A549 (cell line): ENCODE data around the gene XPO6. TPM values are rescaled to one million over a fixed set of nuclear protein-coding genes. Genes with fewer than 3 reads are reported as not detected.
A peak's percentile ranks its signal among the peaks of the same experiment; 100 is the strongest.

Experiments
- ATAC-seq, 2 experiments: fragments of 200-7000 bp in 1 of 2; fragments of >200 bp in 1 of 2; cut with Nextera tagmentation in 1 of 2; cut with Tn5 transposase in 1 of 2; 3 replicates each; pipeline versions ENCODE4 v1.8.0 to v1.9.1; 2018 to 2020; ENCODE audit warnings: mild to moderate bottlenecking in 1 of 2, moderate library complexity in 1 of 2
- CTCF ChIA-PET: fragments of 300-600 bp; sonication (Branson Sonifier 250); formaldehyde crosslinking; extraction: SDS; loops from one replicate; lab custom pipeline; 2021; ENCODE audit warnings: antibody characterized with exemption, inconsistent platforms; lab: Yijun Ruan, JAX
- POLR2A ChIA-PET: fragments of 350-600 bp; formaldehyde crosslinking; extraction: SDS; loops from one replicate; lab custom pipeline; 2021; ENCODE audit warnings: antibody characterized with exemption, inconsistent platforms; lab: Yijun Ruan, JAX
- DNase-seq, 2 experiments: peaks; one replicate each; pipeline versions ENCODE4 v3.0.0 to v3.0.0-alpha.2; 2011 to 2016; ENCODE audit warnings: low read depth in 1 of 2, low spot score in 1 of 2
- FAIRE-seq: peaks from 2 replicates; lab custom pipeline; 2011; peaks lifted over from hg19 to GRCh38; lab: Jason Lieb, UNC
- H3K27ac ChIP-seq, 2 experiments: fragments of >200 bp; sonication (Bioruptor Twin); formaldehyde crosslinking; 3 replicates each; pipeline ENCODE4 v1.5.1; 2016 to 2017
- H3K4me1 ChIP-seq: fragments of >200 bp; sonication (Bioruptor Twin); formaldehyde crosslinking; 3 replicates; pipeline ENCODE4 v1.6.1; 2016
- H3K4me2 ChIP-seq: fragments of >200 bp; sonication (Bioruptor Twin); formaldehyde crosslinking; 3 replicates; pipeline ENCODE4 v1.6.1; 2016
- H3K4me3 ChIP-seq: fragments of >200 bp; sonication (Bioruptor Twin); formaldehyde crosslinking; 3 replicates; pipeline ENCODE4 v1.5.1; 2016
- H3K9me3 ChIP-seq: fragments of >200 bp; sonication (Bioruptor Twin); formaldehyde crosslinking; 3 replicates; pipeline ENCODE4 v1.6.1; 2016
- EHF ChIP-seq: fragments of 250-450 bp; sonication (Bioruptor Pico); IDR thresholded peaks from 2 replicates; pipeline ENCODE4 v1.5.0; 2020; ENCODE audit warnings: mild to moderate bottlenecking
- EHMT2 ChIP-seq: fragments of 200-600 bp; sonication (generic); IDR thresholded peaks from 2 replicates; pipeline ENCODE4 v1.6.1; 2016; ENCODE audit warnings: antibody characterized with exemption, low read depth, mild to moderate bottlenecking, moderate library complexity
- ESRRA ChIP-seq: fragments of 150-350 bp; IDR thresholded peaks from 2 replicates; pipeline ENCODE4 v1.6.1; 2014; ENCODE audit warnings: mild to moderate bottlenecking, low read length, borderline replicate concordance
- HDAC2 ChIP-seq: fragments of 200-600 bp; sonication (generic); IDR thresholded peaks from 2 replicates; pipeline ENCODE4 v1.6.1; 2016
- HEYL ChIP-seq: fragments of 250-450 bp; sonication (Bioruptor Pico); IDR thresholded peaks from 2 replicates; pipeline ENCODE4 v1.8.0; 2021; ENCODE audit warnings: mild to moderate bottlenecking, moderate library complexity
- HOXB13 ChIP-seq: fragments of 250-450 bp; sonication (Bioruptor Pico); IDR thresholded peaks from 2 replicates; pipeline ENCODE4 v1.5.0; 2020; ENCODE audit warnings: low read depth, mild to moderate bottlenecking, moderate library complexity
- HOXB5 ChIP-seq: fragments of 250-450 bp; sonication (Bioruptor Pico); IDR thresholded peaks from 2 replicates; pipeline ENCODE4 v1.5.0; 2020; ENCODE audit warnings: mild to moderate bottlenecking, moderate library complexity
- KDM1A ChIP-seq: fragments of 200-600 bp; sonication (generic); IDR thresholded peaks from 2 replicates; pipeline ENCODE4 v1.6.1; 2016; ENCODE audit warnings: low read depth, mild to moderate bottlenecking
- MAZ ChIP-seq: fragments of 150-350 bp; IDR thresholded peaks from 2 replicates; pipeline ENCODE4 v1.6.1; 2014; ENCODE audit warnings: antibody characterized with exemption, low read depth, low read length, borderline replicate concordance
- MYC ChIP-seq: IDR thresholded peaks from 2 replicates; pipeline ENCODE4 v1.6.1; 2012; ENCODE audit warnings: mild to moderate bottlenecking, inconsistent platforms, low read length, improper control_type of control experiment, borderline replicate concordance
- NR3C1 ChIP-seq: fragments of >200 bp; sonication (Bioruptor Twin); formaldehyde crosslinking; IDR thresholded peaks from 3 replicates; pipeline ENCODE4 v1.6.1; 2017
- RARB ChIP-seq: fragments of 250-450 bp; sonication (Bioruptor Pico); IDR thresholded peaks from 2 replicates; pipeline ENCODE4 v1.8.0; 2021; ENCODE audit warnings: mild to moderate bottlenecking, moderate library complexity
- RCOR1 ChIP-seq: fragments of 150-350 bp; IDR thresholded peaks from 2 replicates; pipeline ENCODE4 v1.6.1; 2014; ENCODE audit warnings: antibody characterized with exemption, low read length, low read depth
- RNF2 ChIP-seq: fragments of 200-600 bp; sonication (generic); IDR thresholded peaks from 2 replicates; pipeline ENCODE4 v1.6.1; 2016; ENCODE audit warnings: low read depth, mild to moderate bottlenecking, antibody characterized with exemption, moderate library complexity, borderline replicate concordance
- SMC3 ChIP-seq: fragments of >200 bp; sonication (Bioruptor Twin); formaldehyde crosslinking; IDR thresholded peaks from 3 replicates; pipeline ENCODE4 v1.6.1; 2018; ENCODE audit warnings: inconsistent platforms
- TP53 ChIP-seq: fragments of 250-450 bp; sonication (Bioruptor Pico); IDR thresholded peaks from 2 replicates; pipeline ENCODE4 v1.5.0; 2021; ENCODE audit warnings: mild to moderate bottlenecking, moderate library complexity
- ZSCAN20 ChIP-seq: fragments of 250-450 bp; sonication (Bioruptor Pico); IDR thresholded peaks from 2 replicates; pipeline ENCODE4 v1.8.0; 2022; ENCODE audit warnings: mild to moderate bottlenecking, moderate library complexity
- WGBS: methylation state at CpG from one replicate; pipeline ENCODE4 v1.1.6; 2017; ENCODE audit errors: missing lambda C conversion rate; 5-methylcytosine and 5-hydroxymethylcytosine counted together
- polyA plus RNA-seq, 4 experiments: library from polyadenylated mRNA; depleted of rRNA in 3 of 4; stranded (reverse); fragments of >200 nt; fragmentation: RNase III in 1 of 4; extraction: RNeasy Plus Mini Kit Qiagen cat#74134 plus additional on column Dnase treatment in 1 of 4; gene quantifications; 2 replicates in 3 of 4; 3 replicates in 1 of 4; pipeline ENCODE4 v1.2.3, GENCODE V29; 2011 to 2017
- TF ChIP-seq, protein P1 (sequence below): fragments of >200 bp; sonication (Bioruptor Twin); formaldehyde crosslinking; IDR thresholded peaks from 3 replicates; pipeline ENCODE4 v1.6.1; 2016
- TF ChIP-seq, protein P2 (sequence below): fragments of 150-350 bp; IDR thresholded peaks from 2 replicates; pipeline ENCODE4 v1.6.1; 2014; ENCODE audit warnings: low read depth, mild to moderate bottlenecking, low read length
- TF ChIP-seq, protein P3 (sequence below): fragments of >200 bp; sonication (Bioruptor Twin); formaldehyde crosslinking; IDR thresholded peaks from 3 replicates; pipeline ENCODE4 v1.5.1; 2016
- TF ChIP-seq, protein P4 (sequence below): fragments of 250-450 bp; sonication (Bioruptor Pico); IDR thresholded peaks from 2 replicates; pipeline ENCODE4 v1.5.0; 2021; ENCODE audit warnings: mild to moderate bottlenecking, moderate library complexity, borderline replicate concordance
- TF ChIP-seq, protein P5 (sequence below): fragments of >200 bp; sonication (Bioruptor Twin); formaldehyde crosslinking; IDR thresholded peaks from 2 replicates; pipeline ENCODE4 v1.6.1; 2016
- TF ChIP-seq, protein P6 (sequence below): IDR thresholded peaks from 2 replicates; pipeline ENCODE4 v1.6.1; 2012
- TF ChIP-seq, protein P7 (sequence below): IDR thresholded peaks from 2 replicates; pipeline ENCODE4 v1.6.1; 2012

XPO6 gene
- polyA plus RNA-seq, 2 of the 4 experiments (the other 2 are of a cell fraction), result 63.0 to 108 TPM

DNA sequence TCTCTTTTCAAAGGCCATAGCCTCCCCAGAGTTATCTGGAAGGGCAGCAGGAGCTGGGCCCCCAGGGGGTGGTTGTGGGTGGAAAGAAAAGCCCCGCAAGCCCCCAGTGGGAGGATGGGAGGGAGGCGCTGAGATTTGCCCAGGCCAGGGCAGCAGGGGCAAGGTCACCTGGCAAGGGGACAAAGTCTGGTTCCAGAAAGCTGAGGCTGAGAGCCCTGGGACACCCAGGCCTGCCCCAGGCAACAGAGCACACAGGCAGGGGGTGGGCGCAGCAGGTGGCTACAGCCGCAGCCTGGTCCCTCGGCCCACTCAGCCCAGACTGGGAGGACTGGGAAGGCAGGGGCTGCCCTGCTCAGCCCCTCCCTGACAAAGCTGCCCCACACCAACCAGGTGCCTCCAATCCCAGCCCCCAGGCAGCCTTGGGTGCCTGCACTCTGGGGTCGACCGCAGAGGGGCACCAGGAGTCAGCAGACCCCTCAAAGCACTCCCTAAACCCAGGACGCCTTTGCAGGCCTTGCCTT is 124.6 kb downstream of the XPO6 start:
- ChIA-PET CTCF (interaction anchor here (1.4 kb wide), 1 partner anchor 16 kb away, joined by 4 read pairs; no protein-coding TSS in a partner anchor), POLR2A (no interaction called here)
- Histone ChIP-seq H3K4me3 (no peak overlapping the region), H3K27ac (no peak overlapping the region), H3K9me3 (no peaks in the 10 kb centered on the region), H3K4me2 (no peak overlapping the region), H3K4me1 (no peaks in the 10 kb centered on the region)
- TF ChIP-seq HOXB13 (CRISPR knock-in tag) (no peak), RCOR1 (no peak), EHF (CRISPR knock-in tag) (no peak), ESRRA (no peak), SMC3 (no peak), MYC (no peak), RNF2 (no peak), HOXB5 (CRISPR knock-in tag) (no peak), MAZ (no peak), KDM1A (no peak), NR3C1 (no peak), RARB (no peak), EHMT2 (no peak), HDAC2 (no peak), ZSCAN20 (CRISPR knock-in tag) (no peak)
- TF ChIP-seq, protein P1, sequence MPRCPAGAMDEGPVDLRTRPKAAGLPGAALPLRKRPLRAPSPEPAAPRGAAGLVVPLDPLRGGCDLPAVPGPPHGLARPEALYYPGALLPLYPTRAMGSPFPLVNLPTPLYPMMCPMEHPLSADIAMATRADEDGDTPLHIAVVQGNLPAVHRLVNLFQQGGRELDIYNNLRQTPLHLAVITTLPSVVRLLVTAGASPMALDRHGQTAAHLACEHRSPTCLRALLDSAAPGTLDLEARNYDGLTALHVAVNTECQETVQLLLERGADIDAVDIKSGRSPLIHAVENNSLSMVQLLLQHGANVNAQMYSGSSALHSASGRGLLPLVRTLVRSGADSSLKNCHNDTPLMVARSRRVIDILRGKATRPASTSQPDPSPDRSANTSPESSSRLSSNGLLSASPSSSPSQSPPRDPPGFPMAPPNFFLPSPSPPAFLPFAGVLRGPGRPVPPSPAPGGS, result no peak
- TF ChIP-seq, protein P2, sequence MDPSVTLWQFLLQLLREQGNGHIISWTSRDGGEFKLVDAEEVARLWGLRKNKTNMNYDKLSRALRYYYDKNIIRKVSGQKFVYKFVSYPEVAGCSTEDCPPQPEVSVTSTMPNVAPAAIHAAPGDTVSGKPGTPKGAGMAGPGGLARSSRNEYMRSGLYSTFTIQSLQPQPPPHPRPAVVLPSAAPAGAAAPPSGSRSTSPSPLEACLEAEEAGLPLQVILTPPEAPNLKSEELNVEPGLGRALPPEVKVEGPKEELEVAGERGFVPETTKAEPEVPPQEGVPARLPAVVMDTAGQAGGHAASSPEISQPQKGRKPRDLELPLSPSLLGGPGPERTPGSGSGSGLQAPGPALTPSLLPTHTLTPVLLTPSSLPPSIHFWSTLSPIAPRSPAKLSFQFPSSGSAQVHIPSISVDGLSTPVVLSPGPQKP, result no peak
- FAIRE-seq, result no peak
- 85% methylated on average over 5 of the region's 8 CpGs for WGBS
- peak; percentile 6 to 12; a peak in 3 of 6 replicates for ATAC-seq
- no peak for DNase-seq

DNA sequence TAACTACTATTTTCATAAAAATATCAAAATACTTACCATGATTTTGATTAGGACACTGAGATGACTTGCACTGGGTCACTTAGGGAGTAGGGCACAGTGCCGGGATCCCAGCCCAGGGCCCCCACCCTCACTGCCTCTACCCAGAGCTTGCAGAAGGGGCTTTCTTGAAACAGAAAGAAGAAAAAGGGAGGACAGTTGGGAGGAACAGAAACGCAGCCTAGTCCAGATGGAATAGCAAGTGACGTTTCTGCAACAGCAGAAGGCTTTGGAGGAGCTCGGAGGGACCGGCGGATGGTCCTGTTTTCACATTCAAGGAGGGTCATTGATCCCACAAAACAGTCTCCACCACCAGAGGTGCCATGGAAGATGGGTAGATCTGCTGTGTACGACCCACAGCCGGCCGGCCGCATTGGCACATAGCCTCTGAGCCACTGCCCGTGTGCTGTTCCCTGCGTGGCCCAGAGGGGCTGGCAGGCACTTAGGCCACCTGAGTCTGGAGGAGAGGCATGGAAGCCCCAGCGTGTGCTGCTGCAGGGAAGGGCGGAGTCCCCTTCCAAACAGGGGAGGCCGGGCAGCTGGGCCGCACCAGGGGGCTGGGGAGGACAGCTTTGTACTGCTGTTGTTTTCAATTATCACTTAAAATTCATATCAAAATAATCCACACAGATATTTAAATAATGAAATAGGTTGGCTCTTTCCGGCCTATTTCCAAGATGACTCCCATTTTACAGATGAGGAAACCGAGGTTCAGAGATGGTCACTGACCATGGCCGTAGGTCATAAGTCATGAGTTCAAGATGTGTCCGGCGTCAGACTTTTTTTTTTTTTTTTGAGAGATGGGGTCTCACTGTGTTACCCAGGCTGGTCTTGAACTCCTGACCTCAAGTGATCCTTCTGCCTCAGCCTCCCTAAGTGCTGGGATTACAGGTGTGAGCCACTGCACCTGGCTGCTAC is 125.3 kb downstream of the XPO6 start:
- Histone ChIP-seq H3K4me2 (no peak overlapping the region), H3K27ac (no peak overlapping the region), H3K9me3 (no peaks in the 10 kb centered on the region), H3K4me1 (no peaks in the 10 kb centered on the region), H3K4me3 (no peak overlapping the region)
- WGBS, result 82% methylated on average over 21 of the region's 21 CpGs
- DNase-seq (no peak), FAIRE-seq (no peak), ATAC-seq (no peak; a peak in 1 of 6 replicates)
- ChIA-PET CTCF (interaction anchor here (0.7 to 1.4 kb wide), 2 partner anchors 16 to 230 kb away, joined by 3 to 4 read pairs; no protein-coding TSS in a partner anchor), POLR2A (no interaction called here)
- TF ChIP-seq MYC (no peak), HEYL (no peak), SMC3 (no peak), RCOR1 (no peak), HOXB5 (CRISPR knock-in tag) (no peak), TP53 (no peak), MAZ (no peak)
- TF ChIP-seq, protein P3, sequence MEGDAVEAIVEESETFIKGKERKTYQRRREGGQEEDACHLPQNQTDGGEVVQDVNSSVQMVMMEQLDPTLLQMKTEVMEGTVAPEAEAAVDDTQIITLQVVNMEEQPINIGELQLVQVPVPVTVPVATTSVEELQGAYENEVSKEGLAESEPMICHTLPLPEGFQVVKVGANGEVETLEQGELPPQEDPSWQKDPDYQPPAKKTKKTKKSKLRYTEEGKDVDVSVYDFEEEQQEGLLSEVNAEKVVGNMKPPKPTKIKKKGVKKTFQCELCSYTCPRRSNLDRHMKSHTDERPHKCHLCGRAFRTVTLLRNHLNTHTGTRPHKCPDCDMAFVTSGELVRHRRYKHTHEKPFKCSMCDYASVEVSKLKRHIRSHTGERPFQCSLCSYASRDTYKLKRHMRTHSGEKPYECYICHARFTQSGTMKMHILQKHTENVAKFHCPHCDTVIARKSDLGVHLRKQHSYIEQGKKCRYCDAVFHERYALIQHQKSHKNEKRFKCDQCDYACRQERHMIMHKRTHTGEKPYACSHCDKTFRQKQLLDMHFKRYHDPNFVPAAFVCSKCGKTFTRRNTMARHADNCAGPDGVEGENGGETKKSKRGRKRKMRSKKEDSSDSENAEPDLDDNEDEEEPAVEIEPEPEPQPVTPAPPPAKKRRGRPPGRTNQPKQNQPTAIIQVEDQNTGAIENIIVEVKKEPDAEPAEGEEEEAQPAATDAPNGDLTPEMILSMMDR, result no peak
- TF ChIP-seq, protein P4, sequence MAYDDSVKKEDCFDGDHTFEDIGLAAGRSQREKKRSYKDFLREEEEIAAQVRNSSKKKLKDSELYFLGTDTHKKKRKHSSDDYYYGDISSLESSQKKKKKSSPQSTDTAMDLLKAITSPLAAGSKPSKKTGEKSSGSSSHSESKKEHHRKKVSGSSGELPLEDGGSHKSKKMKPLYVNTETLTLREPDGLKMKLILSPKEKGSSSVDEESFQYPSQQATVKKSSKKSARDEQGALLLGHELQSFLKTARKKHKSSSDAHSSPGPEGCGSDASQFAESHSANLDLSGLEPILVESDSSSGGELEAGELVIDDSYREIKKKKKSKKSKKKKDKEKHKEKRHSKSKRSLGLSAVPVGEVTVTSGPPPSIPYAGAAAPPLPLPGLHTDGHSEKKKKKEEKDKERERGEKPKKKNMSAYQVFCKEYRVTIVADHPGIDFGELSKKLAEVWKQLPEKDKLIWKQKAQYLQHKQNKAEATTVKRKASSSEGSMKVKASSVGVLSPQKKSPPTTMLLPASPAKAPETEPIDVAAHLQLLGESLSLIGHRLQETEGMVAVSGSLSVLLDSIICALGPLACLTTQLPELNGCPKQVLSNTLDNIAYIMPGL, result no peak
- TF ChIP-seq, protein P5, sequence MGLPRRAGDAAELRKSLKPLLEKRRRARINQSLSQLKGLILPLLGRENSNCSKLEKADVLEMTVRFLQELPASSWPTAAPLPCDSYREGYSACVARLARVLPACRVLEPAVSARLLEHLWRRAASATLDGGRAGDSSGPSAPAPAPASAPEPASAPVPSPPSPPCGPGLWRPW, result no peak
- TF ChIP-seq, protein P2, result no peak
- TF ChIP-seq, protein P6, sequence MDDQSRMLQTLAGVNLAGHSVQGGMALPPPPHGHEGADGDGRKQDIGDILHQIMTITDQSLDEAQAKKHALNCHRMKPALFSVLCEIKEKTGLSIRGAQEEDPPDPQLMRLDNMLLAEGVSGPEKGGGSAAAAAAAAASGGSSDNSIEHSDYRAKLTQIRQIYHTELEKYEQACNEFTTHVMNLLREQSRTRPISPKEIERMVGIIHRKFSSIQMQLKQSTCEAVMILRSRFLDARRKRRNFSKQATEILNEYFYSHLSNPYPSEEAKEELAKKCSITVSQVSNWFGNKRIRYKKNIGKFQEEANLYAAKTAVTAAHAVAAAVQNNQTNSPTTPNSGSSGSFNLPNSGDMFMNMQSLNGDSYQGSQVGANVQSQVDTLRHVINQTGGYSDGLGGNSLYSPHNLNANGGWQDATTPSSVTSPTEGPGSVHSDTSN, result no peak
- TF ChIP-seq, protein P7, sequence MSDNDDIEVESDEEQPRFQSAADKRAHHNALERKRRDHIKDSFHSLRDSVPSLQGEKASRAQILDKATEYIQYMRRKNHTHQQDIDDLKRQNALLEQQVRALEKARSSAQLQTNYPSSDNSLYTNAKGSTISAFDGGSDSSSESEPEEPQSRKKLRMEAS, result no peak
